Cardiac muscle cell (in vitro differentiated cells and primary cell): ENCODE results near the gene RANGRF. TPM values are rescaled to one million over a fixed set of nuclear protein-coding genes. Genes with fewer than 3 reads are reported as not detected.

ENCODE experiments used
- DNase-seq, 2 donors: peaks; one replicate each; pipeline versions ENCODE4 v3.0.0 to v3.0.0-alpha.2; 2010 to 2017; ENCODE audit warnings: low read depth in 1 of 2, low spot score in 1 of 2
- H3K27ac ChIP-seq: fragments of 200-600 bp; sonication (generic); 2 replicates; pipeline ENCODE4 v1.5.1; 2016
- H3K27me3 ChIP-seq: fragments of 200-600 bp; sonication (generic); 2 replicates; pipeline ENCODE4 v1.6.0; 2016; ENCODE audit warnings: control low read depth
- H3K36me3 ChIP-seq: fragments of 200-600 bp; sonication (generic); 2 replicates; pipeline ENCODE4 v1.5.1; 2016; ENCODE audit warnings: control low read depth
- H3K4me1 ChIP-seq: fragments of 200-600 bp; sonication (generic); 2 replicates; pipeline ENCODE4 v1.8.1; 2017; ENCODE audit warnings: low read depth, mild to moderate bottlenecking, mixed run types
- H3K4me3 ChIP-seq: fragments of 200-600 bp; sonication (generic); 2 replicates; pipeline ENCODE4 v1.5.1; 2016; ENCODE audit warnings: mild to moderate bottlenecking
- H3K9me3 ChIP-seq: fragments of 200-600 bp; sonication (generic); 2 replicates; pipeline ENCODE4 v1.5.1; 2017; ENCODE audit warnings: low read depth, mild to moderate bottlenecking, control low read depth
- CTCF ChIP-seq: IDR thresholded peaks from 2 replicates; pipeline ENCODE4 v1.5.1; 2012; ENCODE audit warnings: low read depth, mild to moderate bottlenecking, low read length
- polyA plus RNA-seq: library from polyadenylated mRNA; unstranded; fragments of >200 nt; fragmentation: Nextera tagmentation; extraction: Ambion mirVana; gene quantifications from 2 replicates; pipeline ENCODE4 v1.2.1, GENCODE V29; 2016
- total RNA-seq: library from RNA; depleted of rRNA; stranded (reverse); fragments of >200 nt; gene quantifications from 2 replicates; pipeline ENCODE4 v1.2.3, GENCODE V29; 2016

The RANGRF gene
- total and polyA plus RNA-seq, 2 experiments from 2014 or later = 40.0 to 89.2 TPM

- DNase-seq = no peak
- no peak overlapping the region for H3K4me3 ChIP-seq
- H3K9me3 ChIP-seq = no peaks in the 10 kb centered on the region
- no peaks in the 10 kb centered on the region for H3K4me1 ChIP-seq
- H3K27me3 ChIP-seq = no peaks in the 10 kb centered on the region
- H3K36me3 ChIP-seq = no peaks in the 10 kb centered on the region
- no peak for TF ChIP-seq CTCF
- H3K27ac ChIP-seq = no peak overlapping the region
These were observed 36.5 kb downstream of the RANGRF start for GRCh38 chr17:8324923-8325322.

GRCh38 chr17:8326511-8327302 lies 38.2 kb downstream of the RANGRF start:
- H3K4me1 ChIP-seq = no peaks in the 10 kb centered on the region
- H3K9me3 ChIP-seq = no peaks in the 10 kb centered on the region
- no peaks in the 10 kb centered on the region for H3K36me3 ChIP-seq
- peak overlapping the region; percentile 14 for H3K4me3 ChIP-seq
- no peak overlapping the region for H3K27ac ChIP-seq
- H3K27me3 ChIP-seq = no peaks in the 10 kb centered on the region
- DNase-seq = peak; percentile 39 to 61
- no peak for TF ChIP-seq CTCF

- no peak for TF ChIP-seq CTCF
- Histone ChIP-seq H3K27ac (no peak overlapping the region), H3K9me3 (no peaks in the 10 kb centered on the region), H3K27me3 (no peaks in the 10 kb centered on the region), H3K4me1 (no peaks in the 10 kb centered on the region), H3K36me3 (no peaks in the 10 kb centered on the region), H3K4me3 (peak overlapping the region; percentile 14)
- no peak for DNase-seq
These were observed 38.8 kb downstream of the RANGRF start for GRCh38 chr17:8327303-8327649.

GRCh38 chr17:8332128-8332527 lies 43.7 kb downstream of the RANGRF start:
- Histone ChIP-seq H3K27me3 (no peaks in the 10 kb centered on the region), H3K36me3 (no peaks in the 10 kb centered on the region), H3K27ac (no peak overlapping the region), H3K4me3 (no peak overlapping the region), H3K9me3 (no peaks in the 10 kb centered on the region), H3K4me1 (no peaks in the 10 kb centered on the region)
- no peak for DNase-seq
- no peak for TF ChIP-seq CTCF

- no peak for TF ChIP-seq CTCF
- no peaks in the 10 kb centered on the region for H3K4me1 ChIP-seq
- no peak overlapping the region for H3K4me3 ChIP-seq
- DNase-seq = peak in 1 of 2 donors; percentile 31
- H3K27me3 ChIP-seq = no peaks in the 10 kb centered on the region
- H3K36me3 ChIP-seq = no peaks in the 10 kb centered on the region
- no peaks in the 10 kb centered on the region for H3K9me3 ChIP-seq
- no peak overlapping the region for H3K27ac ChIP-seq
These were observed 44.2 kb downstream of the RANGRF start for GRCh38 chr17:8332688-8333087.

- TF ChIP-seq CTCF = no peak
- Histone ChIP-seq H3K36me3 (no peaks in the 10 kb centered on the region), H3K4me3 (no peak overlapping the region), H3K4me1 (no peaks in the 10 kb centered on the region), H3K9me3 (no peaks in the 10 kb centered on the region), H3K27ac (no peak overlapping the region), H3K27me3 (no peaks in the 10 kb centered on the region)
- no peak for DNase-seq
These were observed 44.8 kb downstream of the RANGRF start for GRCh38 chr17:8333281-8333680.
